SK-N-SH (cell line): ENCODE measurements around the gene NMBR. TPM values are rescaled to one million over a fixed set of nuclear protein-coding genes. Genes with fewer than 3 reads are reported as not detected.

Experiments
- ELF1 ChIP-seq: IDR thresholded peaks from 2 replicates; pipeline ENCODE4 v1.4.0; 2012
- MXI1 ChIP-seq: IDR thresholded peaks from 2 replicates; pipeline ENCODE4 v1.6.1; 2012; ENCODE audit warnings: mild to moderate bottlenecking, low read depth, low read length, improper control_type of control experiment
- polyA plus RNA-seq, 3 experiments: library from polyadenylated mRNA; depleted of rRNA; stranded (reverse); fragments of >200 nt; gene quantifications; 2 replicates each; pipeline ENCODE4 v1.2.3, GENCODE V29; 2012
- TF ChIP-seq, protein P1 (sequence below): IDR thresholded peaks from 2 replicates; pipeline ENCODE4; 2012

The NMBR gene
- polyA plus RNA-seq, 1 of the 3 experiments (the other 2 are of a cell fraction), result not detected

GRCh38 chr6:142026471-142026870 is 120.5 kb downstream of the NMBR start (continued):
- TF ChIP-seq, protein P1, sequence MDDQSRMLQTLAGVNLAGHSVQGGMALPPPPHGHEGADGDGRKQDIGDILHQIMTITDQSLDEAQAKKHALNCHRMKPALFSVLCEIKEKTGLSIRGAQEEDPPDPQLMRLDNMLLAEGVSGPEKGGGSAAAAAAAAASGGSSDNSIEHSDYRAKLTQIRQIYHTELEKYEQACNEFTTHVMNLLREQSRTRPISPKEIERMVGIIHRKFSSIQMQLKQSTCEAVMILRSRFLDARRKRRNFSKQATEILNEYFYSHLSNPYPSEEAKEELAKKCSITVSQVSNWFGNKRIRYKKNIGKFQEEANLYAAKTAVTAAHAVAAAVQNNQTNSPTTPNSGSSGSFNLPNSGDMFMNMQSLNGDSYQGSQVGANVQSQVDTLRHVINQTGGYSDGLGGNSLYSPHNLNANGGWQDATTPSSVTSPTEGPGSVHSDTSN, result no peak
- TF ChIP-seq MXI1 (no peak), ELF1 (no peak)

Other genes with a start within 250 kb of the NMBR start
- gene GJE1, start 14.2 kb downstream of the NMBR start, polyA plus RNA-seq (2012; rRNA removed), result not detected in 2 replicates
- 60.1 and 84.3 TPM in 2 replicates for gene VTA1, start 141 bp upstream of the NMBR start, polyA plus RNA-seq (2012; rRNA removed)
- 61.5 and 91.8 TPM in 2 replicates for gene ADGRG6, start 154.9 kb upstream of the NMBR start, polyA plus RNA-seq (2012; rRNA removed)